Gastroesophageal sphincter (tissue), 4 donors: ENCODE results near the gene HIVEP3. TPM values are rescaled to one million over a fixed set of nuclear protein-coding genes. Genes with fewer than 3 reads are reported as not detected.

ENCODE experiments used
- ATAC-seq: fragments of 150-250 bp; one replicate; pipeline ENCODE4 v1.9.1; 2016; ENCODE audit warnings: mild to moderate bottlenecking, moderate library complexity
- H3K27ac ChIP-seq, 4 donors: fragments of 200-600 bp; sonication (generic) in 3 of 4; 1 replicate in 3 of 4; 2 replicates in 1 of 4; pipeline ENCODE4 v1.5.1; 2016 to 2019
- H3K27me3 ChIP-seq: fragments of 200-600 bp; sonication (generic); one replicate; pipeline ENCODE4 v1.5.1; 2019
- H3K36me3 ChIP-seq, 2 donors: fragments of 200-600 bp; sonication (generic); one replicate each; pipeline ENCODE4 v1.5.1; 2019; ENCODE audit warnings: control low read depth in 1 of 2
- H3K4me1 ChIP-seq, 3 donors: fragments of 200-600 bp; sonication (generic); 1 replicate in 2 of 3; 2 replicates in 1 of 3; pipeline ENCODE4 v1.5.1; 2016 to 2019; ENCODE audit warnings: control low read depth in 2 of 3
- H3K4me3 ChIP-seq, 2 donors: fragments of 200-600 bp; sonication (generic); one replicate each; pipeline ENCODE4 v1.5.1; 2019; ENCODE audit warnings: mild to moderate bottlenecking in 1 of 2, moderate library complexity in 1 of 2
- H3K9me3 ChIP-seq, 3 donors: fragments of 200-600 bp; sonication (generic); one replicate each; pipeline ENCODE4 v1.5.1; 2017 to 2019; ENCODE audit warnings: control low read depth in 2 of 3
- CTCF ChIP-seq, 4 experiments: fragments of 200-600 bp in 2 of 4; fragments of 450-650 bp in 2 of 4; sonication (generic) in 1 of 4; IDR thresholded peaks; one replicate each; pipeline ENCODE4 v1.5.1; 2017 to 2019; ENCODE audit warnings: antibody characterized with exemption in 4 of 4, mild to moderate bottlenecking in 2 of 4, moderate library complexity in 2 of 4
- EP300 ChIP-seq: sonication (generic); formaldehyde crosslinking; IDR thresholded peaks from one replicate; pipeline ENCODE4 v1.6.1; 2017; ENCODE audit warnings: antibody characterized with exemption, mild to moderate bottlenecking
- POLR2A ChIP-seq, 2 donors: fragments of 450-650 bp; IDR thresholded peaks; one replicate each; pipeline ENCODE4 v1.6.1; 2017; ENCODE audit warnings: antibody characterized with exemption in 2 of 2, mild to moderate bottlenecking in 2 of 2, moderate library complexity in 1 of 2
- POLR2AphosphoS5 ChIP-seq: sonication (generic); formaldehyde crosslinking; IDR thresholded peaks from one replicate; pipeline ENCODE4 v1.6.1; 2017; ENCODE audit warnings: antibody characterized with exemption
- WGBS, 2 donors: methylation state at CpG; one replicate each; pipeline ENCODE4 v1.1.5; 2018; ENCODE audit warnings: low coverage in 1 of 2; 5-methylcytosine and 5-hydroxymethylcytosine counted together
- total RNA-seq, 4 donors: library from RNA; depleted of rRNA; stranded (reverse); fragments of >200 nt; gene quantifications; one replicate each; pipeline ENCODE4 v1.1.0, GENCODE V29; 2016

Gene HIVEP3
- total RNA-seq, 4 donors from 2014 or later = 1.9 to 3.8 (median 2.8) TPM

DNA sequence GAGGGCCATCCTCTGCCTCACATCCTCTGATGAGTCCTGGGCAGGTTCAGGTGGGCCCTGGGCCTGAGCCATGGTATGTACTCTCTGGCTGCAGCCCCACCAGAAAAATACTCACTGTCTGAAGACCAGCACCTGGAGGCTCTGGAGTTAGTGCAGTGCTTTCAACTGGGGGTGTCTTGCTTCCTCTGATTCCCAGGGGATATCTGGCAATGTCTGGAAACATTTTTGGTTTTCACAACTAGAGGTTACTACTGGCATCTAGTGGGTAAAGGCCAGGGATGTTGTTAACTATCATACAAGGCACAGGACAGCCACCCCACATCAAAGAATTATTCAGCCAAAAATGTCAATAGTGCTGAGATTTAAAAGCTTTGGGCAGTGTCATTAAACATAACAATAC is 152.7 kb downstream of the HIVEP3 start:
- Histone ChIP-seq H3K4me3 (no peak overlapping the region), H3K27me3 (no peaks in the 10 kb centered on the region), H3K9me3 (no peaks in the 10 kb centered on the region), H3K4me1 (peaks cover 0 to 24% (median 0%) of the 10 kb centered on the region in 3 donors), H3K36me3 (no peaks in the 10 kb centered on the region), H3K27ac (no peak overlapping the region)
- TF ChIP-seq POLR2AphosphoS5 (no peak), POLR2A (IDR thresholded peaks at IDR 0.05) (no peak), EP300 (no peak), CTCF (IDR thresholded peaks at IDR 0.05) (no peak)
- ATAC-seq = no peak

- Histone ChIP-seq H3K27ac (no peak overlapping the region), H3K27me3 (no peaks in the 10 kb centered on the region), H3K9me3 (no peaks in the 10 kb centered on the region), H3K36me3 (no peaks in the 10 kb centered on the region), H3K4me1 (peaks cover 0 to 20% (median 0%) of the 10 kb centered on the region in 3 donors), H3K4me3 (no peak overlapping the region)
- TF ChIP-seq POLR2AphosphoS5 = no peak
- TF ChIP-seq CTCF (IDR thresholded peaks at IDR 0.05) = no peak
- no peak for TF ChIP-seq POLR2A (IDR thresholded peaks at IDR 0.05)
- TF ChIP-seq EP300 = no peak
- WGBS, 2 donors = 7 to 11% methylated on average over 2 to 3 of the region's 3 CpGs
- ATAC-seq = no peak
Observed at GRCh38 chr1:41765152-41765551, 153.6 kb downstream of the HIVEP3 start.

- no peaks in the 10 kb centered on the region for H3K9me3 ChIP-seq
- H3K36me3 ChIP-seq = no peaks in the 10 kb centered on the region
- no peak overlapping the region for H3K4me3 ChIP-seq
- H3K27ac ChIP-seq = no peak overlapping the region
- 57 to 79% methylated on average over 3 to 4 of the region's 4 CpGs for WGBS, 2 donors
- H3K27me3 ChIP-seq = no peaks in the 10 kb centered on the region
- TF ChIP-seq EP300 (no peak), CTCF (IDR thresholded peaks at IDR 0.05) (no peak), POLR2AphosphoS5 (no peak), POLR2A (IDR thresholded peaks at IDR 0.05) (no peak)
- ATAC-seq = no peak
- peaks cover 0 to 20% (median 0%) of the 10 kb centered on the region in 3 donors for H3K4me1 ChIP-seq
Observed at GRCh38 chr1:41764656-41765055, 154.1 kb downstream of the HIVEP3 start.

DNA sequence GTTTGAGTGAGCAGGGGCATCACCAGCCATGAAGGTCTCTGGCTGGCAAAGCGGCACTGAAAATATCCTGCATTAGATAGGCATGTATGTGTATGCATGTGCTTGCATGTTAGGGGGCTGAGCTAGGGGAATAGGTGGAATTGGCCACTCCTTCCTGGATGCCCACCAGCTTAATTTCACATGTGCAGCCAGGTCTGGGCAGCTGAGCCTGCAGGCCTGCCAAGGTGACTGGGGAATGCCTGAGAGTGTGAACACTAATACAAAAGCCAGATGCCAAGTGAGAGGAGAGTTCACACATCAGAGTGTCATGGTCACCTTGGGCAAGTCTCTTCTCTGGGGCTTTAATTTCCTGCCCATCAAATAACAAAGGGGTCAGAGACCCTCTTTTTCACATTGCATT is 155.9 kb downstream of the HIVEP3 start:
- Histone ChIP-seq H3K27me3 (no peaks in the 10 kb centered on the region), H3K4me1 (peaks cover 0 to 12% (median 0%) of the 10 kb centered on the region in 3 donors), H3K4me3 (no peak overlapping the region), H3K36me3 (no peaks in the 10 kb centered on the region), H3K9me3 (no peaks in the 10 kb centered on the region), H3K27ac (no peak overlapping the region)
- 83% methylated on average over 1 of the region's 1 CpG; no CpG with 5 or more reads in 1 of the 2 donors for WGBS, 2 donors
- no peak for TF ChIP-seq CTCF (IDR thresholded peaks at IDR 0.05)
- TF ChIP-seq POLR2A (IDR thresholded peaks at IDR 0.05) = no peak
- TF ChIP-seq EP300 = no peak
- no peak for TF ChIP-seq POLR2AphosphoS5
- no peak for ATAC-seq

GRCh38 chr1:41762251-41762650 is 156.5 kb downstream of the HIVEP3 start:
- no CpG with 5 or more reads among the region's 4 CpGs for WGBS, 2 donors
- no peak overlapping the region for H3K4me3 ChIP-seq
- no peaks in the 10 kb centered on the region for H3K36me3 ChIP-seq
- peaks cover 0 to 7% (median 0%) of the 10 kb centered on the region in 3 donors for H3K4me1 ChIP-seq
- TF ChIP-seq CTCF (IDR thresholded peaks at IDR 0.05) (no peak), EP300 (no peak), POLR2AphosphoS5 (no peak)
- no peaks in the 10 kb centered on the region for H3K9me3 ChIP-seq
- no peak for ATAC-seq
- no peaks in the 10 kb centered on the region for H3K27me3 ChIP-seq
- H3K27ac ChIP-seq = no peak overlapping the region
